ENCODE measurements around the gene BTN1A1. TPM values are rescaled to one million over a fixed set of nuclear protein-coding genes. Genes with fewer than 3 reads are reported as not detected.
A peak's percentile ranks its signal among the peaks of the same experiment; 100 is the strongest.

Gene BTN1A1
- total and polyA plus RNA-seq, 10 of the 15 experiments (the other 5 are each of a cell fraction or from before 2014, with no cell fraction given), result 0.05 to 2.2 (median 0.87) TPM

DNA sequence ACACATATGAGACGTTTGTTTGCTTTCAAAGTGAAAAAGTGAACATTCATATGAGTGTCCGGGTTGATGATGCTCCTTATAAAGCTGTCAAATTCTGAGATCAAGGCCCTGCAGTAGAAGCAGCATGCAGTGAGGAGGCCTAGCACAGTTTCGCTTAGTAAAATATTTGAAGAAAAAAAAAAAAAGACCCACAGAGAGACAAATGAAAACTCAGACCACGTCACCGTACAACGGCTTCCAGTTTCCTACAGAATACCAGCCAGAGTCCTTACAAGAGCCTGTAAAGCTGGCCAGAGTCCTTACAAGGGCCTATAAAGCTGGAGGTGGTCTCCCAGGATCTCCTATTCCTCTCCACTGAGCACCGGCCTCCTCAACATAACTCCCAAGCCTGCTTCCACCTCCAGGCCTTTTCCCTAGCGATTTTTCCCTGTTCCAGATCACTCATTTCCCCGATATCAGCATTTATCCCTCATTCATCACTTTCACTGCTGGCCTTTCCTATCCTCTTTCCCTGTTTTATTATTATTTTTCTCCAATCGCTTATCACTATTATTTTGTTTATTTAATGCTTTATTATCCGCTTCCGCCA, 36.6 kb downstream of the BTN1A1 start (continued):
- TF ChIP-seq ZBTB11 (CRISPR knock-in tag; IDR thresholded peaks at IDR 0.05) (no peak), CREB1 (IDR thresholded peaks at IDR 0.05; ENCODE audit: low read depth) (peak; percentile 65; the same call in 1 of the 2 replicates), POU2F2 (IDR thresholded peaks at IDR 0.05; ENCODE audit: borderline replicate concordance, low read depth, low read length) (no peak), TAF1 (IDR thresholded peaks at IDR 0.05; ENCODE audit: borderline replicate concordance, low read depth, low read length) (peak; percentile 27; the same call in 1 of the 2 replicates), POLR2AphosphoS5 (IDR thresholded peaks at IDR 0.05; ENCODE audit: low read length) (peak; percentile 15; the same call in 1 of the 2 replicates), ZNF384 (IDR thresholded peaks at IDR 0.05; ENCODE audit: borderline replicate concordance, low read depth, low read length) (peak; percentile 72; the same call in 1 of the 2 replicates), E2F4 (IDR thresholded peaks at IDR 0.05; ENCODE audit: low read depth, low read length) (no peak), ATF7 (IDR thresholded peaks at IDR 0.05; ENCODE audit: low read depth) (0 out of 2 replicates have a peak, but pooled peaks have one; percentile 16), ZNF217 (IDR thresholded peaks at IDR 0.05) (no peak), NRF1 (conservative IDR thresholded peaks at IDR 0.05; ENCODE audit: low read depth, low read length) (no peak), HCFC1 (IDR thresholded peaks at IDR 0.05; ENCODE audit: low read length) (no peak)
- TF ChIP-seq, protein P1, sequence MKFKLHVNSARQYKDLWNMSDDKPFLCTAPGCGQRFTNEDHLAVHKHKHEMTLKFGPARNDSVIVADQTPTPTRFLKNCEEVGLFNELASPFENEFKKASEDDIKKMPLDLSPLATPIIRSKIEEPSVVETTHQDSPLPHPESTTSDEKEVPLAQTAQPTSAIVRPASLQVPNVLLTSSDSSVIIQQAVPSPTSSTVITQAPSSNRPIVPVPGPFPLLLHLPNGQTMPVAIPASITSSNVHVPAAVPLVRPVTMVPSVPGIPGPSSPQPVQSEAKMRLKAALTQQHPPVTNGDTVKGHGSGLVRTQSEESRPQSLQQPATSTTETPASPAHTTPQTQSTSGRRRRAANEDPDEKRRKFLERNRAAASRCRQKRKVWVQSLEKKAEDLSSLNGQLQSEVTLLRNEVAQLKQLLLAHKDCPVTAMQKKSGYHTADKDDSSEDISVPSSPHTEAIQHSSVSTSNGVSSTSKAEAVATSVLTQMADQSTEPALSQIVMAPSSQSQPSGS (IDR thresholded peaks at IDR 0.05; ENCODE audit: low read length), result peak; percentile 22; the same call in 1 of the 2 replicates

Data from GM12878 (cell line).